Lower lobe of right lung (tissue), 2 donors: ENCODE data around the gene VPS4B. TPM values are rescaled to one million over a fixed set of nuclear protein-coding genes. Genes with fewer than 3 reads are reported as not detected.
"Not testable (repeated sequence)": the region's sequence is repeated elsewhere in the genome, so short reads cannot be mapped to it uniquely, and the experiment has no call there.

Experiments
- ATAC-seq, 2 donors: fragments of 200-7000 bp; cut with Tn5 transposase; one replicate each; pipeline ENCODE4 v1.9.1; 2020 to 2022; ENCODE audit warnings: mild to moderate bottlenecking in 2 of 2, moderate library complexity in 2 of 2
- DNase-seq: peaks from one replicate; pipeline ENCODE4 v3.0.0-alpha.2; 2020
- H3K27ac ChIP-seq: fragments of 200-600 bp; one replicate; pipeline ENCODE4 v1.8.0; 2022
- H3K27me3 ChIP-seq: fragments of 200-600 bp; one replicate; pipeline ENCODE4 v1.8.0; 2022; ENCODE audit warnings: low read depth
- H3K36me3 ChIP-seq: fragments of 200-600 bp; one replicate; pipeline ENCODE4 v1.8.0; 2022; ENCODE audit warnings: mild to moderate bottlenecking
- H3K4me1 ChIP-seq: fragments of 200-600 bp; one replicate; pipeline ENCODE4 v1.8.0; 2022
- H3K4me3 ChIP-seq: fragments of 200-600 bp; one replicate; pipeline ENCODE4 v1.8.0; 2022; ENCODE audit warnings: mild to moderate bottlenecking
- H3K9me3 ChIP-seq: fragments of 200-600 bp; one replicate; pipeline ENCODE4 v1.8.0; 2022
- CTCF ChIP-seq: fragments of 200-600 bp; IDR thresholded peaks from one replicate; pipeline ENCODE4 v1.8.0; 2022; ENCODE audit warnings: antibody characterized with exemption, mild to moderate bottlenecking
- intact Hi-C: fragments of 100-400 bp; cut with DNase I; formaldehyde crosslinking; loops from one replicate; pipeline ENCODE4 v1.11.0; 2022
- total RNA-seq: library from RNA; stranded (reverse); fragmentation: NEBNext Ultra II Directional; extraction: Animal tissue kit (Norgen Biotek cat#: 25700); gene quantifications from one replicate; pipeline ENCODE4 v1.2.1, GENCODE V29; 2021
- donor health status: DM: no; HTN: yes; CAD: no; lungs with severe emphysema.

VPS4B gene
- total RNA-seq, 1 donor from 2014 or later: 63.6 TPM

- TF ChIP-seq CTCF: no peak
- intact Hi-C loops: no loop called here
- H3K27ac ChIP-seq: no peak overlapping the region
- no peaks in the 10 kb centered on the region for H3K9me3 ChIP-seq
- no peaks in the 10 kb centered on the region for H3K27me3 ChIP-seq
- DNase-seq (no peak), ATAC-seq (no peak)
- peak overlapping the region; percentile 77 for H3K4me3 ChIP-seq
- H3K36me3 ChIP-seq: no peaks in the 10 kb centered on the region
- H3K4me1 ChIP-seq: peaks cover 23% of the 10 kb centered on the region
Measured at GRCh38 chr18:63368611-63369010, 53.7 kb downstream of the VPS4B start.

DNA sequence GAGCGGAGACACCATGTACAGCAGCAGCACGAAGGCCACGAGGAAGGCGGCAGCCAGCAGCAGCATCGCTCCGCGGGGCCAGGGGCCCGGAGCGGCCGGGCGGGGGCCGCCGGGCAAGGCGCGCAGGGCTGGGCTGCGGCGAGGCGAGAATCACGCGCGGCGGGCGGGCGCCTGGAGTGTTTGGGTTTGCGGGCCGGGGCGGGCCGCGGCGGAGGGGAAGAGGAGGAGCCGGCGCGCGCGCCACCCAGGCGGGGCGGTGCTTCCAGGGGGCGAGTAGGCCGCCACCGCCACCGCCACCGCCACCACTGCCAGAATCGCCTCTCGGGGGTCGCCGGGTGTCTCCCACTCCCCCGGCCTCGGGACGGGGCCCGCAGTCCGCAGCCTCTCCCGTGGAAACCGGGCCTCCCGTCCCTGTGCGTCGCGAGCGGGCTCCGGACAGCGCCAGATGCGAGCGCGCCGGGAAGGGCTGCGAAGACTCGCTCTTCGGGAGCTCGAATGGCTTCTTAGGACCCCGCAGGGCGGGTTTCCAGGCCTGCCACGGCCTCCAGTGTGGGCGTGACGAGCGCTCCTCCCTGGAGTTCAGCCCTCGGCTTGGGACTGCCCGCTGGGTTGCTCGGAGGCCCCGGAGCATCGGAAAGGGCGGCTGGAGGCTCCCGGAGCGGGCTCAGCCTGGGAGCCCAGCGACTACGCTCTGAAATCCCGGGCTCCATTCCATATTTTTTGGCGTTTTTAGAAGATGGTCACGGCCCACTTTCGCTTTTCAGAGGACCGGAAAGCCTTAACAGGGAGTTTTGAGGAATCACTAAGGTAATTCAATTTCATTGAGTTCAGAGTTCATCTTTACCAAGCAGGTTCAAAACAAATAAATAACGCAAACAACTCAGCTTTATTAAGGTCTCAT, 55.0 kb downstream of the VPS4B start, which contains the start of gene KDSR:
Gene KDSR (minus strand): TSS at position 154 of the 901 bp plus-strand sequence. CDS start 88 bp downstream, at position 66.
- peaks cover 23% of the 10 kb centered on the region for H3K4me1 ChIP-seq
- TF ChIP-seq CTCF: no peak
- H3K9me3 ChIP-seq: no peaks in the 10 kb centered on the region
- peaks cover 4% of the 10 kb centered on the region for H3K36me3 ChIP-seq
- ATAC-seq (peak; percentile 98 to 99), DNase-seq (peak; percentile 98)
- no peaks in the 10 kb centered on the region for H3K27me3 ChIP-seq
- H3K27ac ChIP-seq: peak within 1 kb of the TSS; percentile 96
- H3K4me3 ChIP-seq: peak within 1 kb of the TSS; percentile 77
- intact Hi-C loops: no loop called here

GRCh38 chr18:63366213-63367052, 55.8 kb downstream of the VPS4B start:
- intact Hi-C loops: no loop called here
- Histone ChIP-seq H3K27ac (peak overlapping the region; percentile 96), H3K9me3 (no peaks in the 10 kb centered on the region), H3K27me3 (no peaks in the 10 kb centered on the region), H3K4me1 (peaks cover 23% of the 10 kb centered on the region), H3K36me3 (peaks cover 13% of the 10 kb centered on the region), H3K4me3 (peak overlapping the region; percentile 77)
- ATAC-seq (peak; percentile 29 to 71), DNase-seq (peak; percentile 70)
- no peak for TF ChIP-seq CTCF

DNA sequence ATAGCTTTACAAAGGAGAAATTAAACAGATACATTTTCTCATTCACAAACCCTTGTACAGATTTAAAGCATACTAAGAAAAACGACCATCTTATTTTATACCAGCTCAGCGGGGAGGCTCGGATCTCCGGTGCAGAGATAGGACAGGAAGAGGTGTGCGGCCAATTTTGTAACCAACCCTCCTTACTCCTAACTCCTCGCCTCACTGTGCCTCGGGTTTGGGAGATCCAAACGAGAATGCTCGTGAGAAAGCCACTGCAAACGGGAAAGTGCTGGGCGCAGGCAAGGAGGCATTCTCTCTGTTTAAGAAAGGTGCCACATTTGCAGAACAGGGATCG, 56.4 kb downstream of the VPS4B start:
- Histone ChIP-seq H3K27ac (peak overlapping the region; percentile 96), H3K9me3 (no peaks in the 10 kb centered on the region), H3K27me3 (no peaks in the 10 kb centered on the region), H3K4me1 (peaks cover 23% of the 10 kb centered on the region), H3K4me3 (peak overlapping the region; percentile 77), H3K36me3 (peaks cover 18% of the 10 kb centered on the region)
- ATAC-seq (no peak), DNase-seq (no peak)
- intact Hi-C loops: no loop called here
- no peak for TF ChIP-seq CTCF

DNA sequence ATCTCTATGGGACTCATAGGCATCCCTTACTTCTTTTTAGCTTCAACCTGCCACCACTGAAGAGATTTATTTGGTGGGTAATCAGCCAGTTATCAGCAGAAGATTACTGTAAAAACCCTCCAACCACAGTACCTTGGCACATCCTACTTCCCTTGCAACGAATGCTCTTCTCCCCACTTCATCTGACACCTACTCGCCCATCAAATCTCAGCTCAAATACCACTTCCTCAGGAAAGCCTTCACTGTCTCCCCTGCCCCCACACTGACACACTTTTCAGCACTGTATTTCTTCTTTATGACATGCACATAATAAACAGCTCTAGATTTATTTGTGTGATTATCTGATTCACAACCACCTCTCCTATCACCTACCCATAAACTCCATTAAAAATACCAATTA, 58.3 kb downstream of the VPS4B start:
- Histone ChIP-seq H3K9me3 (no peaks in the 10 kb centered on the region), H3K36me3 (peaks cover 35% of the 10 kb centered on the region), H3K27ac (no peak overlapping the region), H3K4me1 (peaks cover 23% of the 10 kb centered on the region), H3K27me3 (no peaks in the 10 kb centered on the region), H3K4me3 (no peak overlapping the region)
- intact Hi-C loops: no loop called here
- TF ChIP-seq CTCF: no peak
- no peak for ATAC-seq
- DNase-seq: no peak

GRCh38 chr18:63363420-63363819, 58.9 kb downstream of the VPS4B start:
- H3K9me3 ChIP-seq, H3K4me3 ChIP-seq, DNase-seq, intact Hi-C loops, H3K27ac ChIP-seq, H3K27me3 ChIP-seq, ATAC-seq: not testable (repeated sequence)
- peaks cover 22% of the 10 kb centered on the region for H3K4me1 ChIP-seq
- peaks cover 41% of the 10 kb centered on the region for H3K36me3 ChIP-seq
